Spleen (tissue), 11 donors: ENCODE data around the gene ZEB2. TPM values are rescaled to one million over a fixed set of nuclear protein-coding genes. Genes with fewer than 3 reads are reported as not detected.

Experiments used
- DNase-seq: peaks from one replicate; pipeline ENCODE4 v3.0.0-alpha.2; 2020
- H3K27ac ChIP-seq, 8 donors: fragments of 200-600 bp; sonication (generic) in 7 of 8; 1 replicate in 4 of 8; 2 replicates in 4 of 8; pipeline versions ENCODE4 v1.5.0 to v1.8.0; 2016 to 2021; ENCODE audit warnings: inconsistent platforms in 4 of 8, mild to moderate bottlenecking in 4 of 8, moderate library complexity in 1 of 8
- H3K27me3 ChIP-seq, 7 donors: fragments of 200-600 bp; sonication (generic) in 6 of 7; replicated peaks in 1 of 7; 1 replicate in 4 of 7; 2 replicates in 3 of 7; pipeline versions ENCODE4 v1.5.0 to v1.8.0; 2016 to 2021; ENCODE audit warnings: inconsistent platforms in 3 of 7, mild to moderate bottlenecking in 1 of 7
- H3K36me3 ChIP-seq, 6 donors: fragments of 200-600 bp; sonication (generic) in 5 of 6; 1 replicate in 4 of 6; 2 replicates in 2 of 6; pipeline versions ENCODE4 v1.5.0 to v1.8.0; 2016 to 2021; ENCODE audit warnings: inconsistent platforms in 2 of 6
- H3K4me1 ChIP-seq, 6 donors: fragments of 200-600 bp; sonication (generic) in 5 of 6; 1 replicate in 3 of 6; 2 replicates in 3 of 6; pipeline versions ENCODE4 v1.5.0 to v1.8.0; 2016 to 2021; ENCODE audit warnings: inconsistent platforms in 3 of 6
- H3K4me3 ChIP-seq, 8 donors: fragments of 200-600 bp; sonication (generic) in 7 of 8; 1 replicate in 4 of 8; 2 replicates in 4 of 8; pipeline versions ENCODE4 v1.5.0 to v1.8.0; 2016 to 2021; ENCODE audit warnings: inconsistent platforms in 4 of 8, mild to moderate bottlenecking in 4 of 8, moderate library complexity in 2 of 8
- H3K9me3 ChIP-seq, 8 donors: fragments of 200-600 bp; sonication (generic) in 7 of 8; 1 replicate in 4 of 8; 2 replicates in 4 of 8; pipeline versions ENCODE4 v1.5.0 to v1.8.0; 2016 to 2021; ENCODE audit warnings: inconsistent platforms in 4 of 8
- POLR2A ChIP-seq, 3 donors: fragments of 450-650 bp; IDR thresholded peaks; one replicate each; pipeline ENCODE4 v1.5.1; 2017; ENCODE audit warnings: antibody characterized with exemption in 3 of 3, mild to moderate bottlenecking in 1 of 3
- POLR2AphosphoS5 ChIP-seq, 3 donors: sonication (generic); formaldehyde crosslinking; IDR thresholded peaks; one replicate each; pipeline ENCODE4 v1.5.1; 2017; ENCODE audit warnings: antibody characterized with exemption in 3 of 3
- WGBS, 5 donors: extraction: QIAGEN DNeasy Blood & Tissue Kit in 3 of 5; methylation state at CpG; one replicate each; pipeline versions ENCODE4 v1.1.5 to v1.1.7; 2013 to 2018; 5-methylcytosine and 5-hydroxymethylcytosine counted together
- intact Hi-C: fragments of 100-400 bp; cut with DNase I; formaldehyde crosslinking; loops from one replicate; pipeline ENCODE4 v1.15.0; 2023; ENCODE audit warnings: low total_unique reads
- polyA plus RNA-seq, 3 donors: library from polyadenylated mRNA; stranded (reverse); fragments of 200-250 nt; gene quantifications; one replicate each; pipeline ENCODE4 v1.2.1, GENCODE V29; 2013
- total RNA-seq, 7 donors: library from RNA; depleted of rRNA in 3 of 7; stranded (reverse); fragments of >200 nt in 3 of 7; fragmentation: NEBNext Ultra II Directional in 4 of 7; extraction: Animal tissue kit (Norgen Biotek cat#: 25700) in 4 of 7; gene quantifications; one replicate each; pipeline versions ENCODE4 v1.1.0 to v1.2.1, GENCODE V29; 2016 to 2021
- TF ChIP-seq, protein P1 (sequence below), 11 experiments: fragments of 200-600 bp in 7 of 11; fragments of 450-650 bp in 4 of 11; sonication (generic) in 4 of 11; IDR thresholded peaks in 8 of 11; conservative IDR thresholded peaks in 3 of 11; 1 replicate in 7 of 11; 2 replicates in 4 of 11; pipeline versions ENCODE4 v1.4.0 to v1.8.0; 2016 to 2021; ENCODE audit warnings: antibody characterized with exemption in 11 of 11, inconsistent platforms in 4 of 11, mild to moderate bottlenecking in 1 of 11
- donor health status: healthy with polysubstance abuse.
- donor health status: DM: no; HTN: no; CAD: no; lungs with moderate emphysema.
- donor health status: DM: no; HTN: no; CAD: no.
- donor health status: Bipolar disorder and iron deficiency.
- donor health status: healthy.
- donor health status: DM: no; HTN: no; CAD: no.
- donor health status: DM: yes; HTN: yes; CAD: no.

ZEB2 gene
- total and polyA plus RNA-seq, 10 donors = 25.5 to 362 (median 240) TPM

DNA sequence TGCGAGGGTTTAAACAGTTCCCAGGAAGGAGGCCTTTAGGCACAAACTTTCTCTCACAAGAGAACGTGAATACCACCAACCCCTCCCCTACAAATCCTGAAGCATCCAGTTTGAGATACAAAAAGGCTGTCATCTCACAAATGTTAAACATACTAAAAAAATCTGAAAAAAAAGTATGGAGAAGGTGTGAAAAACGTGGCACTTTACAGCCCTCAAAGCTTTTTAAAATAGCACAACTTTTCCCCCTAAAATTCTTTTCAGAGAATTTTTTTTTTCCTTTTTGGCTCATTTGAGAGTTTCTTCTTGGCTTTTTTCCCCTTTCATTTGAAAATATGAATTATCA, 10.1 kb downstream of the ZEB2 start:
- 27 to 61% (median 41%) methylated on average over 3 of the region's 3 CpGs for WGBS, 5 donors
- intact Hi-C loops = loop anchor here (10.0 kb wide), 1 partner anchor 45 kb away; no protein-coding TSS in a partner anchor

DNA sequence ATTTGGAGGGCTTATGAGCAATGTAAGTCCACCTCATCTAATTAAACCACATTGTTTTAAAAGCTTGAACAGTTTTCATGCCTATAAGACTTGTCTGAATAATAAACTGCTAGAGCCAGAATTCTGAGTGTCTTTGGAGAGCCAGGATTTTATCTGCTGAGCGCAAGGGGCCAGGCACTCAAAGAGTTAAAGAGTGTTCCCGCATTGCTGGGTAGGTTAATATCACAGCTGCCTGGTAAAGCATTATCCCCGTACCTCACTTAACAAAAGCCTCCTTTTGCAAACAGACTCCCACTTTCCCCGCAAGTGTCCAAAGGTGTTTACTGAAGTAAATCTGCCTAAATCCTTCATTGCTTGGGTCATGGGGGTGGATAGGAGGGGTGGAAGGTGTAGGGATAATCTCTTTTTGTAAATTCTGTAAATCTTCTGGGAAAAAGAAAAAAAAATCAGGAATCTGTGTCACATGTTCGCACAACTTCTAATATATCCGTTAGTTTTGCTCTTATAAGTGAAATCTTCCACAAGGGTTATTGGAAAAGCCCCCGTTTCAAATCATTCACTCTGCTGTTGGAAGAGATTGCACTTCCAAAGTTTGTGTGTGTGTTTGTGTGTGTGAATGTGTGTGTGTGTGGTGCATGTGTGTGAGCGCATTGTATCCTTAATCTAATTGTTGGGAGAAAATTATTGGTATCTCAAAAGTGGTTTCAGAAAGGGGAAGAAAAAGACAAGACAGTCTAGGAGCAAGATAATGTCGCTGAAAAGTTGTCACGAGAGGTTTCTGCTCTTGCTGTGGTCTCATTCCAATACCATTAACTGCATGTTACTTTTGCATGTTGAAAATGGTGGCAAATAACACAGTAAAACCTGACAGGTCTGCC, 10.7 kb downstream of the ZEB2 start:
- H3K4me1 ChIP-seq = peaks cover 38 to 100% (median 97%) of the 10 kb centered on the region in 6 donors
- 54 to 68% (median 56%) methylated on average over 10 of the region's 10 CpGs for WGBS, 5 donors

More for the DNA sequence above, 10.1 kb downstream of the ZEB2 start:
- Histone ChIP-seq H3K4me3 (peak overlapping the region in 1 of 8 donors; percentile 53), H3K36me3 (peaks cover 0 to 22% (median 2%) of the 10 kb centered on the region in 6 donors), H3K27me3 (no peaks in the 10 kb centered on the region), H3K4me1 (peaks cover 38 to 100% (median 97%) of the 10 kb centered on the region in 6 donors), H3K9me3 (no peaks in the 10 kb centered on the region), H3K27ac (peak overlapping the region in 7 of 8 donors; percentile 95 to 99 (median 98))
- TF ChIP-seq, protein P1, sequence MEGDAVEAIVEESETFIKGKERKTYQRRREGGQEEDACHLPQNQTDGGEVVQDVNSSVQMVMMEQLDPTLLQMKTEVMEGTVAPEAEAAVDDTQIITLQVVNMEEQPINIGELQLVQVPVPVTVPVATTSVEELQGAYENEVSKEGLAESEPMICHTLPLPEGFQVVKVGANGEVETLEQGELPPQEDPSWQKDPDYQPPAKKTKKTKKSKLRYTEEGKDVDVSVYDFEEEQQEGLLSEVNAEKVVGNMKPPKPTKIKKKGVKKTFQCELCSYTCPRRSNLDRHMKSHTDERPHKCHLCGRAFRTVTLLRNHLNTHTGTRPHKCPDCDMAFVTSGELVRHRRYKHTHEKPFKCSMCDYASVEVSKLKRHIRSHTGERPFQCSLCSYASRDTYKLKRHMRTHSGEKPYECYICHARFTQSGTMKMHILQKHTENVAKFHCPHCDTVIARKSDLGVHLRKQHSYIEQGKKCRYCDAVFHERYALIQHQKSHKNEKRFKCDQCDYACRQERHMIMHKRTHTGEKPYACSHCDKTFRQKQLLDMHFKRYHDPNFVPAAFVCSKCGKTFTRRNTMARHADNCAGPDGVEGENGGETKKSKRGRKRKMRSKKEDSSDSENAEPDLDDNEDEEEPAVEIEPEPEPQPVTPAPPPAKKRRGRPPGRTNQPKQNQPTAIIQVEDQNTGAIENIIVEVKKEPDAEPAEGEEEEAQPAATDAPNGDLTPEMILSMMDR (IDR thresholded peaks at IDR 0.05 in 8 of 11, conservative IDR thresholded peaks at IDR 0.05 in 3 of 11) = no peak
- TF ChIP-seq POLR2A (IDR thresholded peaks at IDR 0.05) (no peak), POLR2AphosphoS5 (IDR thresholded peaks at IDR 0.05) (no peak)
- DNase-seq = no peak

DNA sequence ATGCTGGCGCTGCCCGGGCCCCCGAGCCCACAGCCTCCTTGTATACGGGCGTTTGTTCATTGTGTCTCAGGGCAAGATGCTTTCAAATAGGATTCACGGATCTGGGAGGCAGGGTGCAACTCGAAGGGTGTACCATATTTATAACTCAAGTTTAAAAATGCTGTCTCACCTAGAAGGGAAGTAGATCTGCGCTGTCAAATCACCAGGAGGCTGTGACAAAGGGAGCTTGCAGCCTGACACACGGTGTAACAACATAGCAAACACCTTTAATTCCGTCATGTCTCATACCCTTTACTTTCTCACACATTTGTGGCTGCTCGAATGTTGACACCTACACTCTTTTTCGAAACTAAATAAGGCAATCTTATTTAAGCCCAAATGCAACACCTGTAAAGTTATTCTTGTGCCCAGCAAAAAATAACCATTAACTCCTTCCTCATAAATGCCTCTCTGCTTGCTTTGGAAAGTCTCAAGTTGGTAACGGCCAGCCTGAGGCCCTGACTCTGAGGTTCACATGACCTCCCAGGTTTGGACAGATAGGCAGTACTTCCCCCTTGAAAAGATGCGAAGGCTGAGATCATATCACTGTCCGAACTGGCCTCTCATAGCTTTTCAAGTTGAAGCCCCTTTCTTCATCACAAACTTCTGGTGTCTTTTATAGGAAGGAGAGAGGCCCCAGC, 11.6 kb downstream of the ZEB2 start:
- no peaks in the 10 kb centered on the region for H3K9me3 ChIP-seq
- 31 to 42% (median 38%) methylated on average over 15 of the region's 15 CpGs for WGBS, 5 donors
- no peak for DNase-seq
- intact Hi-C loops = no loop called here
- TF ChIP-seq, protein P1 (IDR thresholded peaks at IDR 0.05 in 8 of 11, conservative IDR thresholded peaks at IDR 0.05 in 3 of 11) = no peak
- peak in 2 of 3 donors; percentile 51 to 77 for TF ChIP-seq POLR2AphosphoS5 (IDR thresholded peaks at IDR 0.05)
- no peak for TF ChIP-seq POLR2A (IDR thresholded peaks at IDR 0.05)
- peak overlapping the region; percentile 64 to 99 (median 98) for H3K27ac ChIP-seq
- H3K36me3 ChIP-seq = peaks cover 0 to 21% (median 2%) of the 10 kb centered on the region in 6 donors
- H3K4me1 ChIP-seq = peaks cover 38 to 100% (median 97%) of the 10 kb centered on the region in 6 donors
- peak overlapping the region in 2 of 8 donors; percentile 1 to 53 for H3K4me3 ChIP-seq
- no peaks in the 10 kb centered on the region for H3K27me3 ChIP-seq

More for the DNA sequence above, 10.7 kb downstream of the ZEB2 start:
- DNase-seq = no peak
- Histone ChIP-seq H3K27me3 (no peaks in the 10 kb centered on the region), H3K27ac (peak overlapping the region; percentile 64 to 99 (median 98)), H3K4me3 (peak overlapping the region in 2 of 8 donors; percentile 1 to 53), H3K36me3 (peaks cover 0 to 21% (median 2%) of the 10 kb centered on the region in 6 donors), H3K9me3 (no peaks in the 10 kb centered on the region)
- intact Hi-C loops = no loop called here
- TF ChIP-seq POLR2AphosphoS5 (IDR thresholded peaks at IDR 0.05) = no peak
- TF ChIP-seq, protein P1 (IDR thresholded peaks at IDR 0.05 in 8 of 11, conservative IDR thresholded peaks at IDR 0.05 in 3 of 11) = no peak
- TF ChIP-seq POLR2A (IDR thresholded peaks at IDR 0.05) = no peak
